Measurements from ENCODE around the gene ADSS1. TPM values are rescaled to one million over a fixed set of nuclear protein-coding genes. Genes with fewer than 3 reads are reported as not detected.

ADSS1 gene
- total RNA-seq, 4 donors from 2014 or later = 3.4 to 11.4 (median 8.4) TPM

GRCh38 chr14:104703269-104703668, 20.8 kb upstream of the ADSS1 start:
- Histone ChIP-seq H3K27me3 (no peaks in the 10 kb centered on the region), H3K4me3 (no peak overlapping the region), H3K4me1 (peaks cover 0 to 45% (median 15%) of the 10 kb centered on the region in 3 donors), H3K27ac (no peak overlapping the region), H3K9me3 (no peaks in the 10 kb centered on the region), H3K36me3 (peaks cover 11 to 64% (median 22%) of the 10 kb centered on the region in 3 donors)
- 92 to 93% methylated on average over 6 of the region's 28 CpGs for WGBS, 2 donors
- DNase-seq = no peak
- intact Hi-C loops (cut with DNase I) = loop anchor here (5.0 kb wide), 1 partner anchor 46 kb away; no protein-coding TSS in a partner anchor
- TF ChIP-seq CTCF (IDR thresholded peaks at IDR 0.05) (no peak), POLR2A (IDR thresholded peaks at IDR 0.05) (no peak)

- Histone ChIP-seq H3K27me3 (no peaks in the 10 kb centered on the region), H3K4me3 (no peak overlapping the region), H3K9me3 (no peaks in the 10 kb centered on the region), H3K4me1 (peaks cover 0 to 45% (median 7%) of the 10 kb centered on the region in 3 donors), H3K27ac (no peak overlapping the region), H3K36me3 (peaks cover 11 to 64% (median 22%) of the 10 kb centered on the region in 3 donors)
- intact Hi-C loops (cut with DNase I) = loop anchor here (5.0 kb wide), 1 partner anchor 47 kb away; no protein-coding TSS in a partner anchor
- 97 to 98% methylated on average over 13 to 19 of the region's 22 CpGs for WGBS, 2 donors
- no peak for DNase-seq
- no peak for TF ChIP-seq CTCF (IDR thresholded peaks at IDR 0.05)
- no peak for TF ChIP-seq POLR2A (IDR thresholded peaks at IDR 0.05)
These were observed 19.8 kb upstream of the ADSS1 start for GRCh38 chr14:104704252-104704651.

GRCh38 chr14:104705340-104706047, 18.5 kb upstream of the ADSS1 start:
- no peaks in the 10 kb centered on the region for H3K27me3 ChIP-seq
- H3K27ac ChIP-seq = no peak overlapping the region
- no peak for DNase-seq
- no peaks in the 10 kb centered on the region for H3K9me3 ChIP-seq
- H3K4me3 ChIP-seq = no peak overlapping the region
- no peak for TF ChIP-seq POLR2A (IDR thresholded peaks at IDR 0.05)
- no peak for TF ChIP-seq CTCF (IDR thresholded peaks at IDR 0.05)
- H3K4me1 ChIP-seq = peaks cover 0 to 32% (median 0%) of the 10 kb centered on the region in 3 donors
- WGBS, 2 donors = 65 to 80% methylated on average over 3 to 7 of the region's 21 CpGs
- peaks cover 16 to 76% (median 27%) of the 10 kb centered on the region in 3 donors for H3K36me3 ChIP-seq
- intact Hi-C loops (cut with DNase I) = no loop called here

DNA sequence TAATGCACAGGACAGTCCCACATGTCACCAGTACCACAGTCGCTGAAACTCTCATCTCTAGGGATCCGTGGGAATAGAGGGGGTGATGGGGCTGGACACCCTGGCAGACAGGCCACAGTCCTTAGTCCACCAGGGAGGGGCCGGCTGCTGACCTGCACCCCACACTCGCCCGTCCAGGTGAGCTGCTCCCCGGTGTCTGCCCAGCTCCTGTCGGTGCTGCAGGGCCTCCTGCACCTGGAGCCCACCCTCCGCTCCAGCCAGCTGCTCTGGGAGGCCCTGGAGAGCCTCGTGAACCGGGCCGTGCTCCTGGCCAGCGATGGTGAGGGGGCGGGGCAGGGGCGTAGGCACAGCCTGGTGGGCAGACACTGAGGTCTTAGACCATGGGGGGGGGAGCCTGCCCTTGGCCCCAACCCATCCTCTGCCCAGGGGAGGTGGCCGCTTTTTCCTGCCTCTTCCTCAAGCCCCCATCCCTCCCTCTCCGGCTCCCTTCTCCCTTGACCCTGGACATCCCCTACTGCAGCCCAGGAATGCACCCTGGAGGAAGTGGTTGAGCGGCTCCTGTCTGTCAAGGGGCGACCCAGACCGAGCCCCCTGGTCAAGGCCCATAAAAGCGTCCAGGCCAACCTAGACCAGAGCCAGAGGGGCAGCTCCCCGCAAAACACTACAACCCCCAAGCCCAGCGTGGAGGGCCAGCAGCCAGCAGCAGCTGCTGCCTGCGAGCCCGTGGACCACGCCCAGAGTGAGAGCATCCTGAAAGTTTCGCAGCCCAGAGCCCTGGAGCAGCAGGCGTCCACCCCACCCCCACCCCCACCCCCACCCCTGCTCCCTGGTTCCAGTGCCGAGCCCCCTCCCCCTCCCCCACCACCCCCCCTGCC, 17.1 kb upstream of the ADSS1 start:
- 47 to 73% methylated on average over 2 to 8 of the region's 28 CpGs for WGBS, 2 donors
- no peaks in the 10 kb centered on the region for H3K9me3 ChIP-seq
- H3K36me3 ChIP-seq = peaks cover 23 to 77% (median 42%) of the 10 kb centered on the region in 3 donors
- H3K4me3 ChIP-seq = no peak overlapping the region
- DNase-seq = no peak
- no peak for TF ChIP-seq CTCF (IDR thresholded peaks at IDR 0.05)
- TF ChIP-seq POLR2A (IDR thresholded peaks at IDR 0.05) = no peak
- intact Hi-C loops (cut with DNase I) = no loop called here
- no peak overlapping the region for H3K27ac ChIP-seq
- H3K27me3 ChIP-seq = no peaks in the 10 kb centered on the region
- peaks cover 0 to 25% (median 0%) of the 10 kb centered on the region in 3 donors for H3K4me1 ChIP-seq

Measured in esophagus squamous epithelium (tissue), 5 donors.